HEK293 (cell line): ENCODE results near the gene DPYSL5.

Experiments used
- CTCF ChIA-PET: fragments of 350-600 bp; formaldehyde crosslinking; extraction: SDS; loops from one replicate; lab custom pipeline; 2021; ENCODE audit warnings: antibody characterized with exemption; lab: Yijun Ruan, JAX
- POLR2A ChIA-PET: fragments of 300-600 bp; formaldehyde crosslinking; extraction: SDS; loops from one replicate; lab custom pipeline; 2020; ENCODE audit warnings: antibody characterized with exemption, inconsistent platforms; lab: Yijun Ruan, JAX
- H3K27ac ChIP-seq: fragments of 200-500 bp; sonication (Bioruptor generic); 2 replicates; pipeline ENCODE4 v1.5.1; 2014; ENCODE audit warnings: low read depth, low read length, control low read depth, inconsistent platforms; ENCODE audit errors: extremely low read depth
- H3K36me3 ChIP-seq, 2 experiments: fragments of 200-500 bp in 1 of 2; sonication (Bioruptor generic) in 1 of 2; 1 replicate in 1 of 2; 2 replicates in 1 of 2; pipeline ENCODE4 v1.5.1; 2014 to 2017; ENCODE audit warnings: inconsistent platforms in 2 of 2, low read length in 2 of 2; ENCODE audit not compliant: control insufficient read depth in 2 of 2, insufficient read depth in 1 of 2
- H3K4me1 ChIP-seq: fragments of 200-500 bp; sonication (Bioruptor generic); 2 replicates; pipeline ENCODE4 v1.5.1; 2014; ENCODE audit warnings: mild to moderate bottlenecking, low read length, inconsistent platforms; ENCODE audit not compliant: control insufficient read depth, insufficient read depth
- H3K4me3 ChIP-seq: 2 replicates; pipeline ENCODE4 v1.5.1; 2011; ENCODE audit warnings: low read depth, mild to moderate bottlenecking, control low read depth, low read length, moderate library complexity
- H3K9me3 ChIP-seq: fragments of 200-500 bp; sonication (Bioruptor generic); 2 replicates; pipeline ENCODE4 v1.5.1; 2014; ENCODE audit warnings: low read depth, low read length, inconsistent platforms; ENCODE audit not compliant: control insufficient read depth, insufficient read depth
- ATF2 ChIP-seq: fragments of 450-650 bp; formaldehyde crosslinking; IDR thresholded peaks from 2 replicates; pipeline ENCODE4 v1.5.1; 2016; ENCODE audit warnings: missing biosample characterization, missing genetic modification characterization, low read depth
- HIC1 ChIP-seq: fragments of 450-650 bp; formaldehyde crosslinking; IDR thresholded peaks from 2 replicates; pipeline ENCODE4 v1.5.1; 2016; ENCODE audit warnings: missing biosample characterization, missing genetic modification characterization
- PRDM2 ChIP-seq: fragments of 450-650 bp; formaldehyde crosslinking; IDR thresholded peaks from 2 replicates; pipeline ENCODE4 v1.5.1; 2016; ENCODE audit warnings: missing biosample characterization, missing genetic modification characterization, borderline replicate concordance
- REST ChIP-seq: fragments of 450-650 bp; formaldehyde crosslinking; IDR thresholded peaks from 2 replicates; pipeline ENCODE4 v1.5.1; 2016; ENCODE audit warnings: missing biosample characterization, missing genetic modification characterization
- SP7 ChIP-seq: fragments of 450-650 bp; formaldehyde crosslinking; IDR thresholded peaks from 2 replicates; pipeline ENCODE4 v1.5.1; 2016; ENCODE audit warnings: missing biosample characterization, missing genetic modification characterization
- ZBTB48 ChIP-seq: fragments of 450-650 bp; formaldehyde crosslinking; IDR thresholded peaks from 2 replicates; pipeline ENCODE4 v1.5.1; 2016; ENCODE audit warnings: missing biosample characterization, missing genetic modification characterization
- ZNF174 ChIP-seq: fragments of 450-650 bp; formaldehyde crosslinking; IDR thresholded peaks from 2 replicates; pipeline ENCODE4 v1.5.0; 2017; ENCODE audit warnings: missing biosample characterization, mild to moderate bottlenecking, missing genetic modification characterization
- ZNF324 ChIP-seq: fragments of 450-650 bp; formaldehyde crosslinking; IDR thresholded peaks from 2 replicates; pipeline ENCODE4 v1.5.1; 2016; ENCODE audit warnings: missing biosample characterization, missing genetic modification characterization
- ZNF548 ChIP-seq: fragments of 450-650 bp; formaldehyde crosslinking; IDR thresholded peaks from 2 replicates; pipeline ENCODE4 v1.5.1; 2016; ENCODE audit warnings: missing biosample characterization, missing genetic modification characterization
- ZNF830 ChIP-seq: fragments of 450-650 bp; IDR thresholded peaks from 2 replicates; pipeline ENCODE4 v1.5.0; 2018; ENCODE audit warnings: missing biosample characterization, missing genetic modification characterization, low read depth, mild to moderate bottlenecking, moderate library complexity
- ZSCAN16 ChIP-seq: fragments of 450-650 bp; formaldehyde crosslinking; IDR thresholded peaks from 2 replicates; pipeline ENCODE4 v1.5.1; 2016; ENCODE audit warnings: missing biosample characterization, missing genetic modification characterization
- ZSCAN4 ChIP-seq: fragments of 450-650 bp; formaldehyde crosslinking; IDR thresholded peaks from 2 replicates; pipeline ENCODE4 v1.5.1; 2017; ENCODE audit warnings: missing biosample characterization, missing genetic modification characterization
- ZSCAN5A ChIP-seq: fragments of 450-650 bp; formaldehyde crosslinking; IDR thresholded peaks from 2 replicates; pipeline ENCODE4 v1.5.1; 2016; ENCODE audit warnings: missing biosample characterization, missing genetic modification characterization

The DPYSL5 gene

GRCh38 chr2:26840937-26841610 is 6.9 kb upstream of the DPYSL5 start (continued):
- TF ChIP-seq PRDM2 (tag by site-specific recombination) = no peak
- no peak for TF ChIP-seq ZSCAN16
- no peak for TF ChIP-seq ZSCAN5A (tag by site-specific recombination)
- TF ChIP-seq ZBTB48 = no peak

GRCh38 chr2:26843041-26843440 is 4.9 kb upstream of the DPYSL5 start:
- CTCF ChIA-PET = interaction anchor here (0.6 to 2.6 kb wide), 5 partner anchors 80 to 328 kb away, joined by 3 to 13 read pairs (median 7); no protein-coding TSS in a partner anchor
- no peak overlapping the region for H3K4me3 ChIP-seq
- no peak for TF ChIP-seq ZSCAN4 (tag by site-specific recombination)
- no peak for TF ChIP-seq HIC1 (tag by site-specific recombination)
- no peak for TF ChIP-seq ZNF174 (tag by site-specific recombination)
- no peak for TF ChIP-seq REST (tag by site-specific recombination)
- no peak for TF ChIP-seq ZNF830
- TF ChIP-seq ZNF548 (tag by site-specific recombination) = no peak
- no peak for TF ChIP-seq ZNF324 (tag by site-specific recombination)
- TF ChIP-seq SP7 (tag by site-specific recombination) = no peak
- TF ChIP-seq ATF2 (tag by site-specific recombination) = no peak
- TF ChIP-seq, all 188 proteins: peak for 0
- POLR2A ChIA-PET = no interaction called here
- no peaks in the 10 kb centered on the region for H3K9me3 ChIP-seq
- H3K27ac ChIP-seq = no peak overlapping the region
- H3K36me3 ChIP-seq = no peaks in the 10 kb centered on the region
- H3K4me1 ChIP-seq = peaks cover 3% of the 10 kb centered on the region
